GM18511 (cell line): ENCODE data around the gene KLK15.

ENCODE experiments used
- ATAC-seq: cut with Tn5 transposase; IDR thresholded peaks from one replicate; pipeline ENCODE4 v1.9.1; 2021; ENCODE audit warnings: mild to moderate bottlenecking, moderate library complexity; ENCODE audit not compliant: unreplicated experiment

Gene KLK15

GRCh38 chr19:50844296-50844935 is 11.0 kb upstream of the KLK15 start:
- no peak for ATAC-seq

- ATAC-seq: no peak
Observed at GRCh38 chr19:50843701-50844221, 10.4 kb upstream of the KLK15 start.

GRCh38 chr19:50843205-50843604 is 9.8 kb upstream of the KLK15 start:
- ATAC-seq: no peak

- ATAC-seq: no peak
Observed at GRCh38 chr19:50842130-50842529, 8.8 kb upstream of the KLK15 start.

- ATAC-seq: no peak
Observed at GRCh38 chr19:50839712-50840655, 6.6 kb upstream of the KLK15 start.

GRCh38 chr19:50838239-50838638 is 4.9 kb upstream of the KLK15 start:
- no peak for ATAC-seq

- no peak for ATAC-seq
Observed at GRCh38 chr19:50837300-50837699, 3.9 kb upstream of the KLK15 start.

- no peak for ATAC-seq
Observed at GRCh38 chr19:50836543-50837195, 3.3 kb upstream of the KLK15 start.

GRCh38 chr19:50835785-50836542 is 2.6 kb upstream of the KLK15 start:
- peak; percentile 83 for ATAC-seq

- ATAC-seq: no peak
Observed at GRCh38 chr19:50835103-50835784, 1.9 kb upstream of the KLK15 start.

GRCh38 chr19:50833802-50834167 is 411 bp upstream of the KLK15 start:
- ATAC-seq: no peak

- ATAC-seq: no peak
Observed at GRCh38 chr19:50832666-50833065, 708 bp downstream of the KLK15 start.

- no peak for ATAC-seq
Observed at GRCh38 chr19:50831026-50831396, 2.4 kb downstream of the KLK15 start.

- no peak for ATAC-seq
Observed at GRCh38 chr19:50830266-50831025, 2.9 kb downstream of the KLK15 start.

GRCh38 chr19:50829801-50830200 is 3.6 kb downstream of the KLK15 start:
- ATAC-seq: no peak

GRCh38 chr19:50827476-50827875 is 5.9 kb downstream of the KLK15 start:
- no peak for ATAC-seq

- no peak for ATAC-seq
Observed at GRCh38 chr19:50826492-50827240, 6.7 kb downstream of the KLK15 start.

- no peak for ATAC-seq
Observed at GRCh38 chr19:50823389-50824042, 9.9 kb downstream of the KLK15 start, which contains the start of gene KLK1. TSS of gene KLK1 (minus strand) at chr19:50823787. CDS start at chr19:50823748, 39 bp downstream.
